HCT116 (cell line): ENCODE measurements around the gene KLK5. TPM values are rescaled to one million over a fixed set of nuclear protein-coding genes. Genes with fewer than 3 reads are reported as not detected.

ENCODE experiments used
- ATAC-seq: fragments of 200-7000 bp; cut with Tn5 transposase; 2 replicates; pipeline ENCODE4 v1.9.1; 2020; ENCODE audit warnings: mild to moderate bottlenecking, moderate library complexity
- BruUV-seq: library from RNA; stranded (reverse); fragments of 400-500 nt; replicated peaks from 2 replicates; lab custom pipeline; 2021; lab: Mats Ljungman, UMichigan
- CTCF ChIA-PET: fragments of 300-600 bp; sonication (Branson Sonifier 250); formaldehyde crosslinking; loops from one replicate; lab custom pipeline; 2021; ENCODE audit warnings: antibody characterized with exemption; lab: Charles Lee
- POLR2A ChIA-PET: fragments of 300-600, 350-600 bp; sonication (Branson Sonifier 250); formaldehyde crosslinking; loops from one replicate; lab custom pipeline; 2021; ENCODE audit warnings: antibody characterized with exemption; lab: Charles Lee
- RAD21 ChIA-PET, 2 experiments: fragments of 300-600 bp; sonication (Branson Sonifier 250); formaldehyde crosslinking; loops; one replicate each; lab custom pipeline; 2023; ENCODE audit warnings: low total read pairs in 2 of 2; ENCODE audit not compliant: uncharacterized antibody in 2 of 2, unreplicated experiment in 2 of 2, low non-redundant PET in 1 of 2; lab: Charles Lee
- DNase-seq: peaks from one replicate; pipeline ENCODE4 v3.0.0-alpha.2; 2010; ENCODE audit warnings: low read depth, low spot score
- H2AFZ ChIP-seq: fragments of 200-600 bp; shearing (Covaris generic), sonication (generic); 2 replicates; pipeline ENCODE4 v1.6.1; 2017; ENCODE audit warnings: low read depth, mixed run types, mixed read lengths, antibody characterized with exemption, low read length; ENCODE audit not compliant: poor library complexity, severe bottlenecking
- H3K27ac ChIP-seq: 2 replicates; pipeline ENCODE4 v1.5.1; 2012; ENCODE audit warnings: low read depth, low read length
- H3K27me3 ChIP-seq: fragments of 200-600 bp; sonication (generic); 2 replicates; pipeline ENCODE4 v1.6.1; 2016; ENCODE audit warnings: mixed run types, low read length, mixed read lengths; ENCODE audit not compliant: insufficient read depth
- H3K36me3 ChIP-seq, 2 experiments: fragments of 200-500 bp in 1 of 2; fragments of 200-600 bp in 1 of 2; sonication (Bioruptor generic) in 1 of 2; sonication (generic) in 1 of 2; 2 replicates each; pipeline versions ENCODE4 v1.5.1 to v1.6.1; 2014 to 2016; ENCODE audit warnings: low read length in 2 of 2, inconsistent platforms in 1 of 2, mixed read lengths in 1 of 2, mixed run types in 1 of 2; ENCODE audit not compliant: insufficient read depth in 2 of 2, control insufficient read depth in 1 of 2
- H3K4me1 ChIP-seq, 2 experiments: fragments of 200-600 bp in 1 of 2; sonication (generic) in 1 of 2; 2 replicates each; pipeline versions ENCODE4 v1.5.1 to v1.6.1; 2012 to 2017; ENCODE audit warnings: low read length in 2 of 2, inconsistent platforms in 1 of 2, mild to moderate bottlenecking in 1 of 2, mixed read lengths in 1 of 2, mixed run types in 1 of 2, moderate library complexity in 1 of 2; ENCODE audit not compliant: insufficient read depth in 2 of 2, control insufficient read depth in 1 of 2
- H3K4me2 ChIP-seq: fragments of 200-600 bp; sonication (generic); 2 replicates; pipeline ENCODE4 v1.6.1; 2017; ENCODE audit warnings: mixed run types, low read length, mixed read lengths
- H3K4me3 ChIP-seq, 2 experiments: fragments of 200-600 bp in 1 of 2; sonication (generic) in 1 of 2; replicated peaks in 1 of 2; 2 replicates each; pipeline ENCODE4 v1.5.1; 2011 to 2016; ENCODE audit warnings: low read length in 2 of 2, control low read depth in 1 of 2, low read depth in 1 of 2, mild to moderate bottlenecking in 1 of 2, mixed read lengths in 1 of 2, mixed run types in 1 of 2
- H3K79me2 ChIP-seq: fragments of 200-600 bp; sonication (generic); 2 replicates; pipeline ENCODE4 v1.6.1; 2017; ENCODE audit warnings: mild to moderate bottlenecking, mixed run types, low read length, moderate library complexity, mixed read lengths; ENCODE audit not compliant: insufficient read depth
- H3K9ac ChIP-seq: fragments of 200-600 bp; sonication (generic); 2 replicates; pipeline ENCODE4 v1.6.1; 2016; ENCODE audit warnings: low read length, mixed read lengths
- H3K9me2 ChIP-seq: fragments of 200-600 bp; sonication (generic), shearing (Covaris generic); 2 replicates; pipeline ENCODE4 v1.6.1; 2017; ENCODE audit warnings: mixed run types, mild to moderate bottlenecking, moderate library complexity; ENCODE audit not compliant: insufficient read depth
- H3K9me3 ChIP-seq, 2 experiments: fragments of 200-500 bp in 1 of 2; fragments of 200-600 bp in 1 of 2; sonication (Bioruptor generic) in 1 of 2; sonication (generic) in 1 of 2; 2 replicates each; pipeline ENCODE4 v1.6.1; 2014 to 2017; ENCODE audit warnings: low read length in 2 of 2, mixed read lengths in 2 of 2, inconsistent platforms in 1 of 2, low read depth in 1 of 2, mild to moderate bottlenecking in 1 of 2, mixed run types in 1 of 2, moderate library complexity in 1 of 2; ENCODE audit not compliant: control insufficient read depth in 1 of 2, insufficient read depth in 1 of 2
- H4K20me1 ChIP-seq: fragments of 200-600 bp; sonication (generic), shearing (Covaris generic); 2 replicates; pipeline ENCODE4 v1.6.1; 2017; ENCODE audit warnings: mixed run types, mild to moderate bottlenecking, moderate library complexity; ENCODE audit not compliant: insufficient read depth
- CBX3 ChIP-seq: IDR thresholded peaks from 2 replicates; pipeline ENCODE4 v1.6.1; 2012; ENCODE audit warnings: low read depth
- CEBPB ChIP-seq: IDR thresholded peaks from 2 replicates; pipeline ENCODE4 v1.6.1; 2012; ENCODE audit warnings: low read depth
- CTCF ChIP-seq, 3 experiments: fragments of 200-600 bp in 1 of 3; sonication (generic) in 1 of 3; IDR thresholded peaks in 2 of 3; conservative IDR thresholded peaks in 1 of 3; 2 replicates each; pipeline ENCODE4 v1.5.1; 2012 to 2017; ENCODE audit warnings: low read depth in 2 of 3, low read length in 2 of 3, antibody characterized with exemption in 1 of 3, borderline replicate concordance in 1 of 3, control low read depth in 1 of 3, mild to moderate bottlenecking in 1 of 3, mixed read lengths in 1 of 3, mixed run types in 1 of 3, moderate library complexity in 1 of 3; ENCODE audit not compliant: insufficient read depth in 1 of 3
- ELF1 ChIP-seq: IDR thresholded peaks from 2 replicates; pipeline ENCODE4 v1.6.1; 2012; ENCODE audit warnings: low read depth, borderline replicate concordance
- JUND ChIP-seq: IDR thresholded peaks from 2 replicates; pipeline ENCODE4 v1.6.1; 2012
- MAX ChIP-seq: IDR thresholded peaks from 2 replicates; pipeline ENCODE4 v1.6.1; 2012
- RAD21 ChIP-seq: IDR thresholded peaks from 2 replicates; pipeline ENCODE4 v1.6.1; 2012; ENCODE audit warnings: low read depth, mild to moderate bottlenecking
- TCF7L2 ChIP-seq: IDR thresholded peaks from 2 replicates; pipeline ENCODE4 v1.7.0; 2011; ENCODE audit warnings: borderline replicate concordance, inconsistent platforms; ENCODE audit not compliant: insufficient read depth, insufficient read length; ENCODE audit errors: extremely low read depth
- intact Hi-C: fragments of 100-400 bp; cut with micrococcal nuclease; formaldehyde crosslinking; loops from 2 replicates; pipeline ENCODE4 v1.10.0; 2022
- total RNA-seq: library from RNA; stranded (reverse); gene quantifications from one replicate; pipeline ENCODE4 v1.2.1, GENCODE V29; 2021; ENCODE audit not compliant: unreplicated experiment

The KLK5 gene
- total RNA-seq, 1 experiment from 2014 or later = 1.2 TPM

- intact Hi-C loops = no loop called here
- ATAC-seq = no peak
- 0 out of 2 replicates have a peak overlapping the region, but pooled peaks have one; percentile 27 for H3K4me2 ChIP-seq
- no peaks in the 10 kb centered on the region for H3K27me3 ChIP-seq
- no peak for TF ChIP-seq MAX
- TF ChIP-seq CEBPB = no peak
- TF ChIP-seq JUND = no peak
- no peak for TF ChIP-seq CBX3
- no peak for TF ChIP-seq CTCF (IDR thresholded peaks at IDR 0.05 in 2 of 3, conservative IDR thresholded peaks at IDR 0.05 in 1 of 3; ENCODE audit: borderline replicate concordance in 1 of 3, insufficient read depth in 1 of 3, low read depth in 2 of 3, low read length in 2 of 3)
- TF ChIP-seq RAD21 = no peak
- no peak for TF ChIP-seq TCF7L2
- TF ChIP-seq ELF1 = no peak
- TF ChIP-seq, all 23 proteins: peak for 0
- no peak for DNase-seq
- Histone ChIP-seq H3K4me1 (peaks cover 32 to 60% of the 10 kb centered on the region in 2 experiments), H3K36me3 (no peaks in the 10 kb centered on the region), H2AFZ (no peak overlapping the region), H3K9me3 (no peaks in the 10 kb centered on the region), H3K4me3 (no peak overlapping the region), H3K9me2 (no peaks in the 10 kb centered on the region), H3K27ac (no peak overlapping the region; the same call in 1 of the 2 replicates), H4K20me1 (no peaks in the 10 kb centered on the region), H3K9ac (no peak overlapping the region), H3K79me2 (no peaks in the 10 kb centered on the region)
- no TSS peak for BruUV-seq
- ChIA-PET POLR2A (no interaction called here), RAD21 (no interaction called here), CTCF (no interaction called here)
These were observed 28.8 kb upstream of the KLK5 start for GRCh38 chr19:50981587-50982146.
